H1 (cell line): ENCODE data around the gene TBP. TPM values are rescaled to one million over a fixed set of nuclear protein-coding genes. Genes with fewer than 3 reads are reported as not detected.

Experiments used
- ASH2L ChIP-seq: fragments of 200-600, 300-600 bp; sonication (generic); IDR thresholded peaks from one replicate; pipeline ENCODE4 v1.7.1; 2017; ENCODE audit warnings: low read length
- CHD2 ChIP-seq: IDR thresholded peaks from 2 replicates; pipeline ENCODE4 v1.6.1; 2012; ENCODE audit warnings: low read length, improper control_type of control experiment
- CREB1 ChIP-seq: IDR thresholded peaks from 2 replicates; pipeline ENCODE4 v1.6.1; 2012; ENCODE audit warnings: inconsistent platforms
- EZH2 ChIP-seq: fragments of 200-600 bp; sonication (generic); IDR thresholded peaks from 2 replicates; pipeline ENCODE4 v1.7.1; 2012; ENCODE audit warnings: low read depth, mild to moderate bottlenecking, moderate library complexity, low read length, inconsistent platforms; ENCODE audit not compliant: severe bottlenecking
- GABPA ChIP-seq: IDR thresholded peaks from 2 replicates; pipeline ENCODE4 v1.6.1; 2011; ENCODE audit warnings: mild to moderate bottlenecking, low read length, moderate library complexity, borderline replicate concordance; ENCODE audit not compliant: insufficient read depth
- GTF2F1 ChIP-seq: IDR thresholded peaks from 2 replicates; pipeline ENCODE4 v1.6.1; 2012; ENCODE audit warnings: low read depth, low read length, improper control_type of control experiment, borderline replicate concordance
- HDAC2 ChIP-seq, 2 experiments: fragments of 300-600 bp in 1 of 2; sonication (generic) in 1 of 2; IDR thresholded peaks; 2 replicates each; pipeline ENCODE4 v1.6.1; 2011 to 2012; ENCODE audit warnings: low read depth in 2 of 2, low read length in 2 of 2, mild to moderate bottlenecking in 2 of 2, moderate library complexity in 2 of 2, borderline replicate concordance in 1 of 2, inconsistent platforms in 1 of 2
- KDM4A ChIP-seq: IDR thresholded peaks from one replicate; pipeline ENCODE4 v1.7.1; 2012; ENCODE audit warnings: low read depth, mild to moderate bottlenecking, moderate library complexity, low read length, inconsistent platforms; ENCODE audit not compliant: severe bottlenecking
- KDM5A ChIP-seq: fragments of 200-600 bp; IDR thresholded peaks from 2 replicates; pipeline ENCODE4 v1.7.1; 2012; ENCODE audit warnings: mild to moderate bottlenecking, low read length, inconsistent platforms, mixed read lengths
- MAFK ChIP-seq: IDR thresholded peaks from 2 replicates; pipeline ENCODE4 v1.6.1; 2012; ENCODE audit warnings: low read depth, mild to moderate bottlenecking, improper control_type of control experiment, low read length
- POLR2A ChIP-seq, 2 experiments: IDR thresholded peaks; 1 replicate in 1 of 2; 2 replicates in 1 of 2; pipeline ENCODE4 v1.6.1; 2011; ENCODE audit warnings: low read depth in 2 of 2, low read length in 2 of 2, mild to moderate bottlenecking in 2 of 2; ENCODE audit errors: control extremely low read depth in 1 of 2
- POU5F1 ChIP-seq: IDR thresholded peaks from 2 replicates; pipeline ENCODE4 v1.6.1; 2011; ENCODE audit warnings: low read depth, mild to moderate bottlenecking, low read length, moderate library complexity
- SP1 ChIP-seq: IDR thresholded peaks from 2 replicates; pipeline ENCODE4 v1.6.1; 2011; ENCODE audit warnings: low read depth, low read length
- SP2 ChIP-seq: IDR thresholded peaks from 2 replicates; pipeline ENCODE4 v1.6.1; 2012; ENCODE audit warnings: mild to moderate bottlenecking, low read length, inconsistent platforms
- SRF ChIP-seq: IDR thresholded peaks from 2 replicates; pipeline ENCODE4 v1.6.1; 2011; ENCODE audit warnings: mild to moderate bottlenecking, low read depth, low read length, moderate library complexity
- TAF1 ChIP-seq: IDR thresholded peaks from 2 replicates; pipeline ENCODE4 v1.6.1; 2011; ENCODE audit warnings: mild to moderate bottlenecking, low read depth, low read length
- TBP ChIP-seq: IDR thresholded peaks from 2 replicates; pipeline ENCODE4 v1.6.1; 2011; ENCODE audit warnings: low read depth, low read length, improper control_type of control experiment
- TEAD4 ChIP-seq: IDR thresholded peaks from 2 replicates; pipeline ENCODE4 v1.6.1; 2012; ENCODE audit warnings: low read depth, low read length, inconsistent platforms, mixed read lengths
- YY1 ChIP-seq: IDR thresholded peaks from 2 replicates; pipeline ENCODE4 v1.6.1; 2011; ENCODE audit warnings: low read depth, mild to moderate bottlenecking, low read length
- polyA plus RNA-seq, 7 experiments: library from polyadenylated mRNA; depleted of rRNA in 3 of 7; stranded (reverse) in 5 of 7; unstranded in 2 of 7; fragments of >200 nt in 5 of 7; fragments of 200-250 nt in 2 of 7; gene quantifications; 1 replicate in 5 of 7; 2 replicates in 1 of 7; 4 replicates in 1 of 7; pipeline versions ENCODE4 v1.2.1 to v1.2.3, GENCODE V29; 2011 to 2013; ENCODE audit warnings: missing spikeins in 2 of 7, mixed read lengths in 2 of 7
- total RNA-seq: library from RNA; stranded (reverse); fragmentation: NEBNext Ultra II Directional; extraction: Animal tissue kit (Norgen Biotek cat#: 25700); gene quantifications from 2 replicates; pipeline ENCODE4 v1.2.1, GENCODE V29; 2021
- TF ChIP-seq, protein P1 (sequence below): IDR thresholded peaks from 2 replicates; pipeline ENCODE4 v1.6.1; 2012; ENCODE audit warnings: inconsistent platforms
- TF ChIP-seq, protein P2 (sequence below): IDR thresholded peaks from 2 replicates; pipeline ENCODE4 v1.6.1; 2012; ENCODE audit warnings: low read length, inconsistent platforms

Gene TBP
- total and polyA plus RNA-seq, 2 of the 8 experiments (the other 6 are each of a cell fraction or from before 2014, with no cell fraction given): 17.2 to 20.9 TPM

DNA sequence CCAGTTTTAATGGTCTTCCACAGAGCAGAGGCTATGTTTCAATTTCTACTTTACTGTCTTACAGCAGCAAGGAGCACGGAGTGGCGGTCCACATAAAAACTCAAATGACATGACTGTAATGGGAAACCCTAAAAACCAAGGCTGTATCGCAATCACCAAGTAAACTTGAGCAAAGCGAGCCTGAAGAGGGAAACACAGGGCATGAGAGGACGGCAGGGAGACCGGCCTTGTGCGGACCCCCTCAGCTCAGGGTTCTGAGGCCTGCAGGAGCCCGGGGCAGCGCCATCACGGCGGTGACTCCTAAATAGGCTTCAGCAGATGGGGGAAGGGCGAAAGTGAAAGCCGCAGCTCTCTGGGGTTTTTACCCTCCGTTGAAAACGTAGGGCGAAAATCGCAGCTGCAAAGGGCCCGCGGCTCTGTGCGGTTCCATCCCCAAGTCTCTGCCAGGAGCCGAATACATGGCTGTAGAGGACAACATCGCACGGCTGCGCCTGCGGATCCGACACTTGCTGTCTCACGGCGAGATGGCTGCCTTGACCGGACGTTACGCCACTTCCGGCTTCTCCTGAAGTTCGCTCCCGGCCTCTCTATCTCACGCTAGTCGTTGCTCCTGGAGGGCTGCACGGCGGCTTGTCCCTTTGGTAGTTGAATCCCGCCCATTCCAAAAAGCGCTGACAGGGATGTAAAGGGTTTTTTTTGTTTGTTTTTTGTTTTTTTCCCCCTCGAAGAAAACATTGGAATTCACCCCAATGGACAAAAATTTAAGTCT is 1.2 kb upstream of the TBP start, which contains the start of gene PSMB1 (continued):
- TF ChIP-seq SRF (no peak), MAFK (peak; percentile 54; the same call in 1 of the 2 replicates), HDAC2 (IDR thresholded peaks at IDR 0.05; ENCODE audit: borderline replicate concordance in 1 of 2, low read depth in 2 of 2, low read length in 2 of 2) (no peak), CREB1 (peak; percentile 91), GABPA (peak; percentile 91), TEAD4 (no peak), EZH2 (no peak), SP2 (peak; percentile 89), POU5F1 (no peak), CHD2 (peak; percentile 42; the same call in 1 of the 2 replicates), GTF2F1 (no peak), YY1 (peak; percentile 90), KDM5A (peak; percentile 74; the same call in 1 of the 2 replicates), SP1 (peak; percentile 30; the same call in 1 of the 2 replicates), POLR2A (IDR thresholded peaks at IDR 0.05; ENCODE audit: control extremely low read depth in 1 of 2, low read depth in 2 of 2, low read length in 2 of 2) (peak; percentile 96 to 99), TAF1 (peak; percentile 97), ASH2L (peak; percentile 70), KDM4A (no peak), TBP (peak; percentile 93)
- TF ChIP-seq, protein P1, sequence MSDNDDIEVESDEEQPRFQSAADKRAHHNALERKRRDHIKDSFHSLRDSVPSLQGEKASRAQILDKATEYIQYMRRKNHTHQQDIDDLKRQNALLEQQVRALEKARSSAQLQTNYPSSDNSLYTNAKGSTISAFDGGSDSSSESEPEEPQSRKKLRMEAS: peak; percentile 60; the same call in 1 of the 2 replicates
- TF ChIP-seq, protein P2, sequence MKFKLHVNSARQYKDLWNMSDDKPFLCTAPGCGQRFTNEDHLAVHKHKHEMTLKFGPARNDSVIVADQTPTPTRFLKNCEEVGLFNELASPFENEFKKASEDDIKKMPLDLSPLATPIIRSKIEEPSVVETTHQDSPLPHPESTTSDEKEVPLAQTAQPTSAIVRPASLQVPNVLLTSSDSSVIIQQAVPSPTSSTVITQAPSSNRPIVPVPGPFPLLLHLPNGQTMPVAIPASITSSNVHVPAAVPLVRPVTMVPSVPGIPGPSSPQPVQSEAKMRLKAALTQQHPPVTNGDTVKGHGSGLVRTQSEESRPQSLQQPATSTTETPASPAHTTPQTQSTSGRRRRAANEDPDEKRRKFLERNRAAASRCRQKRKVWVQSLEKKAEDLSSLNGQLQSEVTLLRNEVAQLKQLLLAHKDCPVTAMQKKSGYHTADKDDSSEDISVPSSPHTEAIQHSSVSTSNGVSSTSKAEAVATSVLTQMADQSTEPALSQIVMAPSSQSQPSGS: 0 out of 2 replicates have a peak, but pooled peaks have one; percentile 18
